Breast epithelium (tissue), 4 donors: Measurements from ENCODE around the gene SLC30A7. TPM values are rescaled to one million over a fixed set of nuclear protein-coding genes. Genes with fewer than 3 reads are reported as not detected.

ENCODE experiments used
- DNase-seq, 2 donors: peaks; one replicate each; pipeline ENCODE4 v3.0.0-alpha.2; 2019; ENCODE audit warnings: low spot score in 2 of 2
- H3K27ac ChIP-seq, 2 donors: fragments of 200-600 bp; sonication (generic) in 1 of 2; one replicate each; pipeline ENCODE4 v1.5.1; 2016 to 2019; ENCODE audit warnings: mild to moderate bottlenecking in 1 of 2
- H3K27me3 ChIP-seq, 2 donors: fragments of 200-600 bp; sonication (generic) in 1 of 2; one replicate each; pipeline versions ENCODE4 v1.5.1 to v1.6.0; 2017 to 2019; ENCODE audit warnings: control low read depth in 1 of 2, mild to moderate bottlenecking in 1 of 2
- H3K36me3 ChIP-seq: fragments of 200-600 bp; one replicate; pipeline ENCODE4 v1.5.1; 2019
- H3K4me1 ChIP-seq, 2 donors: fragments of 200-600 bp; sonication (generic); one replicate each; pipeline ENCODE4 v1.5.1; 2016 to 2019; ENCODE audit warnings: control low read depth in 1 of 2
- H3K4me3 ChIP-seq, 3 donors: fragments of 200-600 bp; sonication (generic); 1 replicate in 2 of 3; 2 replicates in 1 of 3; pipeline ENCODE4 v1.5.1; 2016 to 2019; ENCODE audit warnings: mild to moderate bottlenecking in 3 of 3, moderate library complexity in 2 of 3
- H3K9me3 ChIP-seq, 2 donors: fragments of 200-600 bp; sonication (generic) in 1 of 2; one replicate each; pipeline ENCODE4 v1.5.1; 2016 to 2019; ENCODE audit warnings: control low read depth in 1 of 2
- CTCF ChIP-seq, 3 donors: fragments of 450-650 bp; IDR thresholded peaks; one replicate each; pipeline ENCODE4 v1.5.1; 2016 to 2017; ENCODE audit warnings: antibody characterized with exemption in 3 of 3, mild to moderate bottlenecking in 3 of 3, moderate library complexity in 3 of 3
- POLR2A ChIP-seq: fragments of 450-650 bp; IDR thresholded peaks from one replicate; pipeline ENCODE4 v1.6.1; 2016; ENCODE audit warnings: antibody characterized with exemption, mild to moderate bottlenecking, moderate library complexity
- POLR2AphosphoS5 ChIP-seq, 3 donors: sonication (generic); formaldehyde crosslinking; IDR thresholded peaks; one replicate each; pipeline ENCODE4 v1.6.1; 2017; ENCODE audit warnings: antibody characterized with exemption in 3 of 3
- intact Hi-C: fragments of 100-400 bp; cut with DNase I; formaldehyde crosslinking; loops from one replicate; pipeline ENCODE4 v1.15.1; 2023; ENCODE audit warnings: low total_unique reads
- total RNA-seq, 3 donors: library from RNA; depleted of rRNA; stranded (reverse); fragments of >200 nt; gene quantifications; one replicate each; pipeline ENCODE4 v1.1.0, GENCODE V29; 2016

Gene SLC30A7
- total RNA-seq, 3 donors from 2014 or later = 19.5 to 33.8 (median 25.9) TPM

- Histone ChIP-seq H3K9me3 (no peaks in the 10 kb centered on the region), H3K4me3 (no peak overlapping the region), H3K36me3 (no peaks in the 10 kb centered on the region), H3K27ac (no peak overlapping the region), H3K27me3 (no peaks in the 10 kb centered on the region), H3K4me1 (peaks cover 0 to under 1% of the 10 kb centered on the region in 2 donors)
- DNase-seq = no peak
- intact Hi-C loops = no loop called here
- no peak for TF ChIP-seq POLR2AphosphoS5 (IDR thresholded peaks at IDR 0.05)
- no peak for TF ChIP-seq POLR2A
- TF ChIP-seq CTCF (IDR thresholded peaks at IDR 0.05) = no peak
Measured at GRCh38 chr1:100902365-100902764, 6.5 kb downstream of the SLC30A7 start.

- H3K36me3 ChIP-seq = no peaks in the 10 kb centered on the region
- no peaks in the 10 kb centered on the region for H3K27me3 ChIP-seq
- no peak overlapping the region for H3K27ac ChIP-seq
- no peaks in the 10 kb centered on the region for H3K9me3 ChIP-seq
- H3K4me3 ChIP-seq = no peak overlapping the region
- TF ChIP-seq CTCF (IDR thresholded peaks at IDR 0.05) (no peak), POLR2AphosphoS5 (IDR thresholded peaks at IDR 0.05) (no peak), POLR2A (no peak)
- no peaks in the 10 kb centered on the region for H3K4me1 ChIP-seq
- intact Hi-C loops = no loop called here
- no peak for DNase-seq
Measured at GRCh38 chr1:100903777-100904176, 7.9 kb downstream of the SLC30A7 start.

- no peak overlapping the region for H3K27ac ChIP-seq
Measured at GRCh38 chr1:100904528-100904927, 8.6 kb downstream of the SLC30A7 start.

GRCh38 chr1:100905181-100905580 lies 9.3 kb downstream of the SLC30A7 start:
- Histone ChIP-seq H3K36me3 (no peaks in the 10 kb centered on the region), H3K27ac (no peak overlapping the region), H3K4me3 (no peak overlapping the region), H3K27me3 (no peaks in the 10 kb centered on the region), H3K9me3 (no peaks in the 10 kb centered on the region), H3K4me1 (no peaks in the 10 kb centered on the region)
- TF ChIP-seq CTCF (IDR thresholded peaks at IDR 0.05) (no peak), POLR2A (no peak), POLR2AphosphoS5 (IDR thresholded peaks at IDR 0.05) (no peak)
- no peak for DNase-seq
- intact Hi-C loops = no loop called here

More at GRCh38 chr1:100904528-100904927, 8.6 kb downstream of the SLC30A7 start:
- no peak for DNase-seq
- intact Hi-C loops = no loop called here
- H3K4me1 ChIP-seq = no peaks in the 10 kb centered on the region
- no peaks in the 10 kb centered on the region for H3K36me3 ChIP-seq
- no peak overlapping the region for H3K4me3 ChIP-seq
- no peaks in the 10 kb centered on the region for H3K27me3 ChIP-seq
- no peaks in the 10 kb centered on the region for H3K9me3 ChIP-seq
- TF ChIP-seq POLR2A (no peak), POLR2AphosphoS5 (IDR thresholded peaks at IDR 0.05) (no peak), CTCF (IDR thresholded peaks at IDR 0.05) (no peak)

- Histone ChIP-seq H3K27ac (no peak overlapping the region), H3K27me3 (no peaks in the 10 kb centered on the region), H3K9me3 (no peaks in the 10 kb centered on the region), H3K36me3 (no peaks in the 10 kb centered on the region), H3K4me3 (no peak overlapping the region), H3K4me1 (no peaks in the 10 kb centered on the region)
- DNase-seq = no peak
- TF ChIP-seq CTCF (IDR thresholded peaks at IDR 0.05) (no peak), POLR2AphosphoS5 (IDR thresholded peaks at IDR 0.05) (no peak), POLR2A (no peak)
- intact Hi-C loops = no loop called here
Measured at GRCh38 chr1:100907887-100908286, 12.0 kb downstream of the SLC30A7 start.
